SK-N-SH (cell line): ENCODE results near the gene ARHGAP5. TPM values are rescaled to one million over a fixed set of nuclear protein-coding genes. Genes with fewer than 3 reads are reported as not detected.
A peak's percentile ranks its signal among the peaks of the same experiment; 100 is the strongest.

Experiments
- CTCF ChIA-PET: fragments of 300-600, 350-600 bp; formaldehyde crosslinking; extraction: SDS; loops from one replicate; lab custom pipeline; 2021; lab: Yijun Ruan, JAX
- POLR2A ChIA-PET: fragments of 350-600 bp; sonication (Branson Sonifier 250); formaldehyde crosslinking; extraction: SDS; loops from one replicate; lab custom pipeline; 2020; ENCODE audit warnings: antibody characterized with exemption, inconsistent platforms; lab: Yijun Ruan, JAX
- DNase-seq: peaks from one replicate; pipeline ENCODE4 v3.0.0; 2012
- H2AFZ ChIP-seq: fragments of 200-600 bp; sonication (generic); 2 replicates; pipeline ENCODE4 v1.8.1; 2016; ENCODE audit warnings: antibody characterized with exemption, mild to moderate bottlenecking, low read depth
- H3F3A ChIP-seq: fragments of 200-600 bp; sonication (generic); replicated peaks from 2 replicates; pipeline ENCODE3; 2016; ENCODE audit warnings: antibody characterized with exemption, mild to moderate bottlenecking; ENCODE audit not compliant: insufficient read depth
- H3K27ac ChIP-seq, 2 experiments: fragments of 200-500 bp in 1 of 2; fragments of 200-600 bp in 1 of 2; sonication (Bioruptor generic) in 1 of 2; sonication (generic), shearing (Covaris generic) in 1 of 2; 2 replicates each; pipeline versions ENCODE4 v1.5.1 to v1.6.1; 2014 to 2016; ENCODE audit warnings: low read depth in 2 of 2, inconsistent platforms in 1 of 2, low read length in 1 of 2, mild to moderate bottlenecking in 1 of 2, mixed read lengths in 1 of 2
- H3K27me3 ChIP-seq: fragments of 200-600 bp; sonication (generic), shearing (Covaris generic); 2 replicates; pipeline ENCODE4 v1.6.1; 2016; ENCODE audit warnings: mixed run types; ENCODE audit not compliant: insufficient read depth
- H3K36me3 ChIP-seq, 2 experiments: fragments of 200-500 bp in 1 of 2; fragments of 200-600 bp in 1 of 2; sonication (Bioruptor generic) in 1 of 2; sonication (generic) in 1 of 2; replicated peaks in 1 of 2; 2 replicates each; pipeline versions ENCODE3 to v1.5.1; 2014 to 2016; ENCODE audit warnings: low read length in 1 of 2, mild to moderate bottlenecking in 1 of 2; ENCODE audit not compliant: insufficient read depth in 2 of 2, control insufficient read depth in 1 of 2
- H3K4me1 ChIP-seq, 2 experiments: fragments of 200-500 bp in 1 of 2; fragments of 200-600 bp in 1 of 2; sonication (Bioruptor generic) in 1 of 2; sonication (generic), shearing (Covaris generic) in 1 of 2; 2 replicates each; pipeline versions ENCODE4 v1.5.1 to v1.6.1; 2014 to 2016; ENCODE audit warnings: low read depth in 1 of 2, low read length in 1 of 2, mixed run types in 1 of 2; ENCODE audit not compliant: insufficient read depth in 2 of 2, control insufficient read depth in 1 of 2
- H3K4me2 ChIP-seq: fragments of 200-600 bp; sonication (generic), shearing (Covaris generic); 2 replicates; pipeline ENCODE4 v1.6.1; 2017; ENCODE audit warnings: mixed run types
- H3K4me3 ChIP-seq, 2 experiments: fragments of 200-500 bp in 1 of 2; fragments of 200-600 bp in 1 of 2; sonication (Bioruptor generic) in 1 of 2; sonication (generic), shearing (Covaris generic) in 1 of 2; 2 replicates each; pipeline versions ENCODE4 v1.5.1 to v1.8.1; 2014 to 2016; ENCODE audit warnings: low read depth in 2 of 2, inconsistent platforms in 1 of 2, low read length in 1 of 2, mild to moderate bottlenecking in 1 of 2, mixed read lengths in 1 of 2, moderate library complexity in 1 of 2
- H3K79me2 ChIP-seq: fragments of 200-600 bp; sonication (generic); 2 replicates; pipeline ENCODE4 v1.8.1; 2017; ENCODE audit warnings: mild to moderate bottlenecking; ENCODE audit not compliant: insufficient read depth
- H3K9ac ChIP-seq: fragments of 200-600 bp; sonication (generic); 2 replicates; pipeline ENCODE4 v1.6.1; 2017; ENCODE audit warnings: mixed run types
- H3K9me2 ChIP-seq: fragments of 200-600 bp; sonication (generic); 2 replicates; pipeline ENCODE4 v1.6.1; 2017; ENCODE audit warnings: mixed run types
- H3K9me3 ChIP-seq: fragments of 200-600 bp; sonication (generic); 2 replicates; pipeline ENCODE4 v1.6.1; 2017; ENCODE audit warnings: mixed run types, mild to moderate bottlenecking, moderate library complexity
- H4K20me1 ChIP-seq: fragments of 200-600 bp; sonication (generic); 2 replicates; pipeline ENCODE4 v1.6.1; 2017; ENCODE audit warnings: mild to moderate bottlenecking, mixed run types; ENCODE audit not compliant: insufficient read depth
- EP300 ChIP-seq, 2 experiments: IDR thresholded peaks; 2 replicates each; pipeline versions ENCODE4 v1.4.0 to v1.6.1; 2012; ENCODE audit warnings: borderline replicate concordance in 1 of 2, low read depth in 1 of 2, low read length in 1 of 2
- FOXJ3 ChIP-seq: sonication (generic); formaldehyde crosslinking; IDR thresholded peaks from 2 replicates; pipeline ENCODE4 v1.5.1; 2020; ENCODE audit warnings: mild to moderate bottlenecking, missing genetic modification reagents
- GABPA ChIP-seq: IDR thresholded peaks from 2 replicates; pipeline ENCODE4 v1.4.0; 2012; ENCODE audit warnings: low read depth, mild to moderate bottlenecking
- GATA2 ChIP-seq: sonication (generic); formaldehyde crosslinking; IDR thresholded peaks from 2 replicates; pipeline ENCODE4 v1.5.0; 2020; ENCODE audit warnings: mild to moderate bottlenecking, missing genetic modification reagents
- MXI1 ChIP-seq: IDR thresholded peaks from 2 replicates; pipeline ENCODE4 v1.6.1; 2012; ENCODE audit warnings: mild to moderate bottlenecking, low read depth, low read length, improper control_type of control experiment
- NRF1 ChIP-seq: IDR thresholded peaks from 2 replicates; pipeline ENCODE4 v1.6.1; 2012; ENCODE audit warnings: low read depth, mild to moderate bottlenecking, low read length
- RFX5 ChIP-seq: IDR thresholded peaks from 2 replicates; pipeline ENCODE4 v1.6.1; 2012; ENCODE audit warnings: mild to moderate bottlenecking, improper control_type of control experiment, low read length
- SIN3A ChIP-seq: IDR thresholded peaks from 2 replicates; pipeline ENCODE4 v1.6.1; 2012; ENCODE audit warnings: low read depth, mild to moderate bottlenecking, low read length, moderate library complexity, borderline replicate concordance
- TAF1 ChIP-seq: IDR thresholded peaks from 2 replicates; pipeline ENCODE4 v1.6.1; 2012; ENCODE audit warnings: low read depth, mild to moderate bottlenecking, low read length, moderate library complexity, borderline replicate concordance
- WGBS: methylation state at CpG from one replicate; pipeline ENCODE4 v1.1.6; 2017; ENCODE audit warnings: low lambda C conversion rate; 5-methylcytosine and 5-hydroxymethylcytosine counted together
- polyA plus RNA-seq, 3 experiments: library from polyadenylated mRNA; depleted of rRNA; stranded (reverse); fragments of >200 nt; gene quantifications; 2 replicates each; pipeline ENCODE4 v1.2.3, GENCODE V29; 2012
- TF ChIP-seq, protein P1 (sequence below): IDR thresholded peaks from 2 replicates; pipeline ENCODE4 v1.4.0; 2012; ENCODE audit warnings: low read depth, borderline replicate concordance
- TF ChIP-seq, protein P2 (sequence below): IDR thresholded peaks from 2 replicates; pipeline ENCODE4 v1.6.1; 2012; ENCODE audit warnings: mild to moderate bottlenecking, low read depth, low read length, moderate library complexity
- TF ChIP-seq, protein P3 (sequence below): fragments of 150-350 bp; IDR thresholded peaks from 2 replicates; pipeline ENCODE4 v1.6.1; 2017; ENCODE audit warnings: antibody characterized with exemption, low read length, low read depth, borderline replicate concordance

Gene ARHGAP5
- polyA plus RNA-seq, 1 of the 3 experiments (the other 2 are of a cell fraction) = 7.2 TPM

DNA sequence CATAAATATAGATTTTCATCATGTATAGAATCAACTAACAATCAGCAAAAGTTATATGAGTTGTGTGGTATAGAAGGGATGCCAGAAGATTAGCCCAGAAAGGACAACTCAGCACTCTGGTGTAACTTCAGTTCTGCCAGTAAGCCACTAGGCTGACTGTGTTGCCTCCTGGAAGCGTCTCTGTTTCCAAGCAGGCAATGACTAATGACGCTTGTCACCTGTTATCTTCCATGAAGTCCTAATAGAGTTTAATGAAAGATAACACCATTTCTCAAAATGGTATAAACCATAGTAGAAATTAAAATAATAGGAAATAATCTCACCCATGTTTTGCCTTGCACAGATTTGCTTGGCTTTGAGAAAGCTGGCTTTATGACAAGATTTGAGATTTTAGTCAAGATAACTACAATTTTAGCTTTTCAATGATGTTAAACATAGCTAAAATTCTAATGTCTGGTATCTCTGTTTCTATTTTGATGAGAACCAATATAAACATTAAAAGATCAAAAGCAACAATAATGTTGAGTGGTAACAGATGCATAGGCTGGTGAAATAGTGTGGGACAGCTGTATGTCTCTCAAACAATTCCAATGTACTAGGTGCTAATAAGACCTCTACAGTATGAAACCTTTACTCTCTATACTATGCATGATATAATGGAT lies 115.7 kb downstream of the ARHGAP5 start:
- Histone ChIP-seq H4K20me1 (no peaks in the 10 kb centered on the region), H2AFZ (no peak overlapping the region), H3K4me2 (no peak overlapping the region), H3K27ac (no peak overlapping the region), H3K4me3 (no peak overlapping the region), H3K9ac (no peak overlapping the region), H3F3A (no peaks in the 10 kb centered on the region), H3K9me2 (no peaks in the 10 kb centered on the region), H3K27me3 (no peaks in the 10 kb centered on the region), H3K9me3 (no peaks in the 10 kb centered on the region), H3K79me2 (no peaks in the 10 kb centered on the region), H3K36me3 (no peaks in the 10 kb centered on the region), H3K4me1 (peaks cover 0 to 4% of the 10 kb centered on the region in 2 experiments; a peak in 2 of 4 replicates)
- ChIA-PET CTCF (interaction anchor here (1.6 kb wide), 1 partner anchor 10 kb away, joined by 5 read pairs; no protein-coding TSS in a partner anchor), POLR2A (no interaction called here)
- DNase-seq = peak; percentile 27
- TF ChIP-seq, protein P1, sequence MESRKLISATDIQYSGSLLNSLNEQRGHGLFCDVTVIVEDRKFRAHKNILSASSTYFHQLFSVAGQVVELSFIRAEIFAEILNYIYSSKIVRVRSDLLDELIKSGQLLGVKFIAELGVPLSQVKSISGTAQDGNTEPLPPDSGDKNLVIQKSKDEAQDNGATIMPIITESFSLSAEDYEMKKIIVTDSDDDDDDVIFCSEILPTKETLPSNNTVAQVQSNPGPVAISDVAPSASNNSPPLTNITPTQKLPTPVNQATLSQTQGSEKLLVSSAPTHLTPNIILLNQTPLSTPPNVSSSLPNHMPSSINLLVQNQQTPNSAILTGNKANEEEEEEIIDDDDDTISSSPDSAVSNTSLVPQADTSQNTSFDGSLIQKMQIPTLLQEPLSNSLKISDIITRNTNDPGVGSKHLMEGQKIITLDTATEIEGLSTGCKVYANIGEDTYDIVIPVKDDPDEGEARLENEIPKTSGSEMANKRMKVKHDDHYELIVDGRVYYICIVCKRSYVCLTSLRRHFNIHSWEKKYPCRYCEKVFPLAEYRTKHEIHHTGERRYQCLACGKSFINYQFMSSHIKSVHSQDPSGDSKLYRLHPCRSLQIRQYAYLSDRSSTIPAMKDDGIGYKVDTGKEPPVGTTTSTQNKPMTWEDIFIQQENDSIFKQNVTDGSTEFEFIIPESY = no peak
- TF ChIP-seq MXI1 (no peak), EP300 (IDR thresholded peaks at IDR 0.05; ENCODE audit: borderline replicate concordance in 1 of 2, low read depth in 1 of 2, low read length in 1 of 2) (0 out of 4 replicates have a peak, but pooled peaks of 1 of the 2 experiments have one; percentile 11), GATA2 (CRISPR knock-in tag) (peak; percentile 64), SIN3A (no peak), RFX5 (no peak), GABPA (no peak), FOXJ3 (CRISPR knock-in tag) (no peak), TAF1 (no peak), NRF1 (no peak)
- TF ChIP-seq, protein P2, sequence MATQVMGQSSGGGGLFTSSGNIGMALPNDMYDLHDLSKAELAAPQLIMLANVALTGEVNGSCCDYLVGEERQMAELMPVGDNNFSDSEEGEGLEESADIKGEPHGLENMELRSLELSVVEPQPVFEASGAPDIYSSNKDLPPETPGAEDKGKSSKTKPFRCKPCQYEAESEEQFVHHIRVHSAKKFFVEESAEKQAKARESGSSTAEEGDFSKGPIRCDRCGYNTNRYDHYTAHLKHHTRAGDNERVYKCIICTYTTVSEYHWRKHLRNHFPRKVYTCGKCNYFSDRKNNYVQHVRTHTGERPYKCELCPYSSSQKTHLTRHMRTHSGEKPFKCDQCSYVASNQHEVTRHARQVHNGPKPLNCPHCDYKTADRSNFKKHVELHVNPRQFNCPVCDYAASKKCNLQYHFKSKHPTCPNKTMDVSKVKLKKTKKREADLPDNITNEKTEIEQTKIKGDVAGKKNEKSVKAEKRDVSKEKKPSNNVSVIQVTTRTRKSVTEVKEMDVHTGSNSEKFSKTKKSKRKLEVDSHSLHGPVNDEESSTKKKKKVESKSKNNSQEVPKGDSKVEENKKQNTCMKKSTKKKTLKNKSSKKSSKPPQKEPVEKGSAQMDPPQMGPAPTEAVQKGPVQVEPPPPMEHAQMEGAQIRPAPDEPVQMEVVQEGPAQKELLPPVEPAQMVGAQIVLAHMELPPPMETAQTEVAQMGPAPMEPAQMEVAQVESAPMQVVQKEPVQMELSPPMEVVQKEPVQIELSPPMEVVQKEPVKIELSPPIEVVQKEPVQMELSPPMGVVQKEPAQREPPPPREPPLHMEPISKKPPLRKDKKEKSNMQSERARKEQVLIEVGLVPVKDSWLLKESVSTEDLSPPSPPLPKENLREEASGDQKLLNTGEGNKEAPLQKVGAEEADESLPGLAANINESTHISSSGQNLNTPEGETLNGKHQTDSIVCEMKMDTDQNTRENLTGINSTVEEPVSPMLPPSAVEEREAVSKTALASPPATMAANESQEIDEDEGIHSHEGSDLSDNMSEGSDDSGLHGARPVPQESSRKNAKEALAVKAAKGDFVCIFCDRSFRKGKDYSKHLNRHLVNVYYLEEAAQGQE = no peak
- TF ChIP-seq, protein P3, sequence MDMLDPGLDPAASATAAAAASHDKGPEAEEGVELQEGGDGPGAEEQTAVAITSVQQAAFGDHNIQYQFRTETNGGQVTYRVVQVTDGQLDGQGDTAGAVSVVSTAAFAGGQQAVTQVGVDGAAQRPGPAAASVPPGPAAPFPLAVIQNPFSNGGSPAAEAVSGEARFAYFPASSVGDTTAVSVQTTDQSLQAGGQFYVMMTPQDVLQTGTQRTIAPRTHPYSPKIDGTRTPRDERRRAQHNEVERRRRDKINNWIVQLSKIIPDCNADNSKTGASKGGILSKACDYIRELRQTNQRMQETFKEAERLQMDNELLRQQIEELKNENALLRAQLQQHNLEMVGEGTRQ = no peak
- 48% methylated on average over 2 of the region's 2 CpGs for WGBS
